PFSK-1 (cell line): Measurements from ENCODE around the gene ACVR1.

Experiments
- FOXP2 ChIP-seq: optimal IDR thresholded peaks from 2 replicates; pipeline ENCODE3; 2011; ENCODE audit warnings: borderline replicate concordance, control low read depth, inconsistent platforms; ENCODE audit not compliant: insufficient read depth; ENCODE audit errors: extremely low read length, extremely low read depth
- POLR2AphosphoS5 ChIP-seq: IDR thresholded peaks from 2 replicates; pipeline ENCODE4 v1.6.1; 2012; ENCODE audit warnings: low read depth, mild to moderate bottlenecking, control low read depth, low read length, moderate library complexity
- REST ChIP-seq, 2 experiments: IDR thresholded peaks; 2 replicates each; pipeline versions ENCODE4 v1.6.1 to v1.8.0; 2011 to 2012; ENCODE audit warnings: low read depth in 2 of 2, low read length in 2 of 2, control low read depth in 1 of 2, inconsistent platforms in 1 of 2, mild to moderate bottlenecking in 1 of 2, moderate library complexity in 1 of 2; ENCODE audit not compliant: insufficient read depth in 1 of 2
- SIN3A ChIP-seq: IDR thresholded peaks from 2 replicates; pipeline ENCODE4 v1.6.1; 2012; ENCODE audit warnings: mild to moderate bottlenecking, low read length, moderate library complexity, borderline replicate concordance; ENCODE audit not compliant: insufficient read depth
- TAF1 ChIP-seq: IDR thresholded peaks from 2 replicates; pipeline ENCODE4 v1.6.1; 2012; ENCODE audit warnings: low read length, control low read depth, borderline replicate concordance; ENCODE audit not compliant: insufficient read depth

GRCh38 chr2:157839162-157839801 lies 36.8 kb downstream of the ACVR1 start:
- TF ChIP-seq TAF1 (0 out of 2 replicates have a peak, but pooled peaks have one; percentile 33), POLR2AphosphoS5 (no peak), SIN3A (peak; percentile 99), REST (IDR thresholded peaks at IDR 0.05; ENCODE audit: insufficient read depth in 1 of 2, low read depth in 2 of 2, low read length in 2 of 2) (peak in 1 of 2 experiments; percentile 67; a peak in 1 of 4 replicates), FOXP2 (no peak)
